NK-92 (cell line): Measurements from ENCODE around the gene E2F7.

Source experiments
- DNase-seq: peaks from one replicate; lab custom pipeline; 2025; ENCODE audit not compliant: unreplicated experiment; lab: John Stamatoyannopoulos, UW

Gene E2F7

DNA sequence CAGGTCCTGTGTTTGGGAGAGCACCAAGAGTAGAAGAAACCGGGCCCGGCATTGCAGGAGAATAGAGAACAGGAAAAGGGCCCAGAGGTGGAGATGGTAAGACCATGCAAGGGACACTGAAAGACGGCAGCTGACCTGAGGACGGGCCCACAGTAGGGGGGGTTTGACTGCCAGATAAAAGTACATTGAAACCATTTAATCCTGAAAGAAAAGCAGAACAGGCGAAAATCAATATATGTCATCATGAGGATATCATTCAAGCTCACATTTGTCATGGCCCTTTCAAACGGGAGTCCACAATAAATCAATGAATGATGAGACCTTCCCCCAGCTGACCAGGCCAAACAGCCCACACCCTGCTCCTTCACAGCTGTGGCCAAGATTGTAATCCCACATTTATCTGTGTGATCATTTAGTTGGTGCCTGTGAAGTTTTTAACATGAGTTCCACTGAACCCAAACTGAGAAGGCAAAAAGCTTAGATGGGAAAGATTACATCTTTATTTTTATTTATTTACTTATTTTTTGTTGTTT lies 39.5 kb downstream of the E2F7 start:
- DNase-seq: no peak

DNA sequence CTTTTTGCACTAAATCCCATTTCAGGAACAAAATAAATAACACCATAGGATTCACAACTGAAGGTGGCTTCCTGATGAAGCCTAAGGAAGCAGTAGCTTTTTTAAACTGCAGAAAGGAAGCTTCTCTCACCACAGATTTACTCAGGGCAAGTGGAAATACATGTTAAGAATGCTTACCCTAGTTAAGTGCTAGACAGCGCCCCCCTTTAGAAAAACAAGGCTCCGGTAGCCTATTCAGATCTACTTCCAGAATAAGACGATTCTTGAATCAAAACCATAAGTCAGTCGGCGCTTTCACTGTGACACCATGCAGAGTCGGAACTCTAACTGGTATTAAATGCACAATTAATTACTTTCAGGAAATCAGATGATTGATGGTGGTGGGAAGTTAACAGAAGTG lies 41.9 kb downstream of the E2F7 start:
- DNase-seq: no peak

DNA sequence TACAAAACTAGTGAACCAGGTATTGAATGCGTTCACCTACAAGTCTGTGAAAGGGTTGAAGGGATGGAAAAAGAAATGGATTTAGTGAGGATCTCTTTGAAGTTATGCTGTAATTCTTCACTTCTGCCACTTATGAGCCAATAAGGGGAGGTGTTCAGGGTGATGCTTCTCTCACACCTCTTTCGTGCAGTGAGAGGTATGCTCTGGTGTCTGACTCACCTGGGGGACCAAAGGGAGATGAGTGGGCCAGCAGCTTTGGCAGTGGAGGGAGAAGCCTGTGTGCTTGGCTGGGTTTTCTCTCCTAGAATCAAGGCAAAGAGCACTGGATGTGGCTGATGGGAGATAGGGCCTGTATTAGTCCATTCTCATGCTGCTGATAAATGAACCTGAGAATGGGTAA lies 45.4 kb downstream of the E2F7 start:
- DNase-seq: no peak

DNA sequence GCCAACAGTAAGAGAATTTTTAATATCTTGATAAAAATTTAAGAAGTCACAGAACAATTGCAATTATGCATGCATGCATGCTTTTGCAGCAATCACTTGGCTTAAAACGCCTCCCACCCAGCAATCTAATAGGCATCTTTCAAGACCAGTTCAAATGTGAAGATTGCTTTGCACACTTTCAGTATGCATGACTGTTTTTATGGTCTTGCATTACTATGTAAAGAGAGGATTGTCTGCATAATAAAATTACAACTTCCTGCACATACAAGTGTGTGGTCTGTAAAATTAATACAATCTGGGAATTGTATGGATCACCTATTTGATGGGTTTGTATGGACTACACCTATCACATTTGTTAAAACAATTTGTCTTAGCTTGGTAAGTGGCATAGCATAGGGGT lies 48.8 kb downstream of the E2F7 start:
- no peak for DNase-seq

DNA sequence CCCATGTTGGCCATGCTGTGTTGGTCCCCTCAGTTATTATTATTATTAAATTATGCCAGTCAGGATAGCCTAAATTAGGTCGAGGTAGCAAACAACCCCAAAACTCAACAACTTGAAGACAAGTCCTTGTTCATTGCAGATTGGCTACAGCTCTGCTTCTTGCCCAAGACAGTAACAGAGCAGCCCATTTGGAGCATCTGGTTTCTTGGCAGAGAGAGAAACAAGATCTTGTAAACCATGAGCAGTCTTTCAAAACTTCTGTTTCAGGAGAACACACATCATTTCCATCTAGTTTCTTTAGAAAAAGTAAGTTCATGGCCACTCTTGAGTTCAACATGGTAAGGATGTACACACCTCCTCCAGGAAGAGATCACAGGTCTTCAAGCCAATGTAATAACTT lies 52.3 kb downstream of the E2F7 start:
- DNase-seq: no peak

DNA sequence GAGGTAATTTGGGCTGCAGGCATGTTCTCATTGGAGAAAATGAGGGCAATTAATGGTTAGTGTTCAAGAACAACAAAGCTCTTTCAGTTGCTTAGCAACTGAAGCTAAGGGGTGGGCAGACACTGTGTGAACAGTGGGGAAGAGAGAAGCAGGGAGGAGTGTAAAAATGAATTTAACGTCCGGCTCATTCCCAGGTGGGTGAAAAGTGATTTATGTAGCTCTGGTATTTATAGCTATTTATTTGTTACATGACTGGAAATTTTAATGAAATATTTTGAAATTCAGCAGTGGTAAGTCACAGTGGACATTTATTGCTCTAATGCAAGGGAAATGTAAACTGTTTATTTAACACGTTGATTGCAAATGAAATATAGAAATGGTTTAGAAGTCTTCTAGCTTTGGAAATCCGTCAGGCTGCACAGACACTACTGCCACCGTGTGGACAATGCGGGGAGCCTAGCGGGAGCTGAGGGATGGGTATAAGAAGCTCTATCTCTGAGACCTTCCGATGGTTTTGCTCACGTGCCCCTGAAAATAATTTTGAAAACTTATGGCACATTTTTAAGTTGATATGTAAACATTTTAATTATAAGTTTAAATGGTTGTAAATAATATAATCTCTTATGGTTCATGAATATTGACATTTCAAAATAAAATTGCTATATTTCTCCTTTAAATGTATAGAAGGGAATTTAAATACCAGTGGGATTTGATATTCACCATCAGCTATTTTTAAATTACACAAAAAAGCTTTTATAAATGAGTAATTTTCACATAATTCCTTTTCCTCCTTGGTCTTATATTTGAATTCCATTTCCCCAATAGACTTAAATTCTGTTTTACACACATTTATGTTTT lies 54.4 kb downstream of the E2F7 start:
- DNase-seq: no peak

DNA sequence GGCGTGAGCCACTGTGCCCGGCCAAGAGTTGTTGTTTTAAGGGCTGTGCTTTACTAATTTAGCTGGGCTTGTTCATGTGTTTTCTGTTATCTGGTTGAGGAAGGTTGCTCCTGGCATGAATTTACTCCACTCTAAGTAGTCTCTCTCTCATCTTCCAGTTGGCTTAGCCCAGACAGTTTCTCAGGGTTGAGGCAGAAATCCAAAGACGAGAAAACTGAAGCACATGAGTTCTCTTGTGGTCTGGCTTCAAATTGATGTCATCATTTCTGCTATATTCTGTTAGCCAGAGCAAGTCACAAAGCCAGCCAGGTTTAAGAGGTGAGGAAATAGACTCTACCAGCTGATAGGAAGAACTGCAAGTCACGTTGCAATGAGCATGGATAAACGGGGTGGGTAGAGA lies 57.9 kb downstream of the E2F7 start:
- no peak for DNase-seq

DNA sequence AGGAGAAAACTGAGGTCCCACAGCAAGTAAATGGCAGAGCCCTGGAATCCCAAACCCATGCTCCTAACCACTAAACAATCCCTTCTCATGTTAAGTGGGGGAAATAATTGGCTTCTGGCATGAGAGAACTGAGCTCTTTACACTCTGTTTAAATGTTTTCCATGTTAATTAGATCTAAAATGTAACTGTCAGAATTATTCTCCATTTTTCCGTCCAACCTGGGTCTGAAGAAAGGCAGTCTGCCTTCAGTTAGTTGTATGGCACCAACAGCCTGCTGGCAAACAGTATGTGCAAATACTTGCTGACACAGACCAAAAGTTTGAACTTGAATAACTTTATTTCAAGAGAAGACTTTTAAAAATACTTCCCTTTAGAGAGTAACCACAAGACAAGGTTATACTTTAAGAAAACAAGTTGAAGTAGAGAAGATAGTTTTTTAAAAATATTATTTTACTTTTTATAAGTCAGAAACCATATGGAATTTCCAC lies 59.7 kb downstream of the E2F7 start:
- no peak for DNase-seq

DNA sequence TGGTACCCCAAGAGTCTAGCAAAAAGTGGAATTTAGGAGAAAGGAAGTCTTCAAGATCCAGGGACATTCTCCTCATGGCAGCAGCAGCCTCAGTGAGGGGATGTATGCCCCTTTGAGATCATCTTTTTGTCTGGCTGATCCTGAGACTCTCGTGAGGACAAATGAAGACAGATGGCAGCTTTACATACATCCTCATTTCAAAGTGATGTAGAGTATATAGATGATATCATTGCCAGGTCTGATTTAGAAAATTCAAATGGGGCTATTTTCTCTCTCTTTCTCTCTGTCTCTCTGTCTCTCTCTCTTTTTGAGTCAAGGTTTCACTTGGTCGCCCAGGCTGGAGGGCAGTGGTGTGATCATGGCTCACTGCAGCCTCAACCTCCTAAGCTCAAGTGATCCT lies 61.5 kb downstream of the E2F7 start:
- DNase-seq: no peak

DNA sequence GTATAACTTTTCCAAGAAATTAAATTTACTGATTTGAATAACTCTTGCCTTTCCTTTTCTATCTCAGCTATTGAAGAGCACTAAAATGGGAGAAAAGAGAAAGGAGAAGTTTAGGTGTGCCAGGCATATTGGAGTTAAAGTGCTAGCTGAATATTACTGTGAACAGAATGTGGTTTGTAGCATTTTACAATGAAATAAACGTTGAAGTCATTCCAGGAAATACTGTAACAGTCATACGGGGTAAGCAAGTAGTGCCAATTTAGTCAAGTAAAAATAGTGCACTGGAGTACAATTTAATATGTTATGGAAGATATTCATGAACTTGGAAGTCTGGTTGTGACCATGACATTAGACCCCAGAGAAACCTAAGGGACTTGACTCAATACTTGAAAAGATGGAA lies 62.1 kb downstream of the E2F7 start:
- DNase-seq: no peak

DNA sequence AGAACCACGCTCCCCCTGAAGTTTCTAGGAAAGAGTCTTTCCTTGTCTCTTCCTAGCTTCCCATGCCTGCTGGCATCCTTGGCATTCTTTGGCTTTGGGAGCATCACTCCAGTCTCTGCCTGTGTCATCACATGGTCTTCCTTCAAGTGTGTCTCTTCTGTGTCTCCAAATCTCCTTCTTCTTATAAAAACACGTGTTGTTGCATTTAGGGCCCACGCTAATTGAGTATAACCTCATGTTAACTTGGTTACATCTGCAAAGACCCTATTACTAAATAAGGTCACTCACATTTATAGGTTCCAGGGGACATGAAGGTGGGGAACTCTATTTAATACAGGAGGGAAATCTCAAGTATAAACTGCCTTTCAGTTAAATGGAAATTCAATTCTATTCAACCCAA lies 63.0 kb downstream of the E2F7 start:
- no peak for DNase-seq

DNA sequence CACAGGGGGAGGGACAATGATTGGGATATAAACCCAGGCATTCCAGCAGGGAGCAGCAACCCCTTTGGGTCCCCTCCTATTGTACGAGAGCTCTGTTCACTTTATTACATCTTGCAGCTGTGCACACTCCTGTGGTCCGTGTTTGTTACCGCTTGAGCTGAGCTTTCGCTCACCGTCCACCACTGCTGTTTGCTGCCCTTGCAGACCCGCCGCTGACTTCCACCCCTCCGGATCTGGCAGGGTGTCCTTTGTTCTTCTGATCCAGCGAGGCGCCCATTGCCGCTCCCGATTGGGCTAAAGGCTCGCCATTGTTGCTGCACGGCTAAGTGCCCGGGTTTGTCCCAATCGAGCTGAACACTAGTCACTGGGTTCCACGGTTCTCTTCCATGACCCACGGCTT lies 64.1 kb downstream of the E2F7 start:
- DNase-seq: no peak

DNA sequence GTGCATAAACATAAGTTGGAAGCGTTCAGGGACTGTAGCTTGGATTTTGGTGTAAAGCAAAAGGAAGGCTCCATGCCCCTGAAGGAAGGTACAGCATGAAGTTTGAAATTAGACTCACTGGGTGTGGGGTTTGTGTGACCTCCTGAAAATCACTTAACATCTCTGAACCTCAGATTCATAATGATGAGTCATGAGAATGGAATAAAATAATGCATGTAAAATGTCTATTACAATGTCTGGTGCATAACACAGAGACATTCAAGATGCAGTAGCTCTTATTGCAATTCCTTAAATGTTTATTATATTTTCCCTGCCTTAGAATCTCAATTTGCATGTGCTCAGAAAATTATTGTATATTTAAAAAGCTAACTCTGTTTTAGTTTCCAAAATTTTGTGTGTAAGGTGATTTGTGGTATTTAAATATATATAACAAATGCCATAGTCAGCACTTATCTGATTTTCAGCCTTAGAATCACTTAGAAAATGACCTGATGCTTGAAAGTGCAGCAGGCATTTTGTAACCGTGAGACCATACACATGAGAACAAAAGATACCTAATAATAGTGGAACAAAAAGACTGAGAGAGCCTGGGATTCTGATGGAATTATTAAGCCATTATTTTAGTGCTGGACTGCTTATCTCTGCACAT lies 66.3 kb downstream of the E2F7 start:
- DNase-seq: no peak

DNA sequence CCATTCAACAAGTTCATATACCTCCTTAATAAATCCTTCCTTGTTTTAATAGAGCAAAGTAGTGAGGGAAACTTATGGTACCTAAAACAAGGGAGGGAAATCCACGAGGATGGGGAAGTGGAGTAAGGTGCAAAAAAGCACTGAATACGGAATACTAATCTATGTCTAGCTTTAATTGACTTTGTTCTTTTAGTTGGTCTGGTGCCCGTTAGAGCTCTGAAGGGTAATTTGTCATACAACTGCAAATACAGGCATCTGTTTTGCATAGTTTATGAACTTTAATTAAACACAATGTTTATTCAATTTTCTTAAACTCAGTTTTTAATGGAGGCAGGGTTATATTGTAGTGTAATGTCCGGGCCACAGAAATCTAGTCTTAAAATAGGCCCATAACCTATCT lies 67.0 kb downstream of the E2F7 start:
- no peak for DNase-seq

DNA sequence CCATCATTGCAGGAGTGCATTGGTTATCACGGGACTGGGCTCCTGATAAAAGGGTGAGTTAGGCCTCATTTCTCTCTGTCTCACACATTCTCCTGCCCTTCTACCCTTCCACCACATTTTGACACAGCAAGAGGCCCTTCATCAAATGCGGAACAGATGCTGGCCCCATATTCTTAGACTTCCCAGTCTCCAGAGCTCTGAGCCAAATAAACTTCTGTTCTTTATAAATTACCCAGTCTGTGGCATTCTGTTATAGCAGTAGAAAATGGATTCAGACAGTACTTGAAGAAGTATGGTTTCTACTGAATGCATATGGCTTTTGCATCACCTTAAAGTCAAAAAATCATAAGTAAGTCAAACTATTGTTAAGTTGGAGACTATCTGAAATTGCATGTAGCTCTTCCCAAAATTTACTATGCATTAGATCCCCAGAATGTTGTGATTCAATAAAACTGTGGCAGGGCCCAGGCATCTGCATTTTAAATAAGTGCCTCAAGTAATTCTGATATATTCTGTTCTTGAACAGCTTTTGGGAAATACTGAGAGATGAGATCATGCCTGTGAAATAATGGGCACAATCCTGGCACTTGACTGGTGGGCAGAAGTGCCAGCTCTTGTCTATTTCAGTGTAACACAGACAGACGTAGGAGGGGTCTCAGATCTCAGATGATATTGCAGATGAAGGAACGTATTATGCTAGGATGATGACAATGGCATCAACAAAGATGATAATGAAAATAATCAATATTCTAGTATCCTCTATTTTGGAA lies 68.2 kb downstream of the E2F7 start:
- DNase-seq: no peak

DNA sequence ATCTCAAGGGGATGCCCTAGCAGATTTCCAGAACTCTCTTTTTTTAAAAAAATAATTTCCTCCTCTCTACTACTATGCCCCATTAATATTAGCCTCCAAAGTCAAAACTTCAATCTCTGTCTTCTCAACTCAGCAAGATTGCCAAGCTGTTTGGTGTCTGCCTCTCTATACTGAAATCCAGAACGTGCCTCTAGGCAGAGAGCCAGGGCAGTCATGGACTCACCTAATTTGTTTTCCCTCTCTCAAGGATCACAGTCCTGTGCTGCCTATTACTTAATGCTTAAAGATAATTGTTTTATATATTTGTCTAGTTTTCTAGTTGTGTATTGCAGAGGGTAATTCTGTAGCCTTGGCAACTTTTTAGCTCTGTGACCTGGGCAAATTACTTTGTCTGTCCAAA lies 74.7 kb downstream of the E2F7 start:
- DNase-seq: no peak

DNA sequence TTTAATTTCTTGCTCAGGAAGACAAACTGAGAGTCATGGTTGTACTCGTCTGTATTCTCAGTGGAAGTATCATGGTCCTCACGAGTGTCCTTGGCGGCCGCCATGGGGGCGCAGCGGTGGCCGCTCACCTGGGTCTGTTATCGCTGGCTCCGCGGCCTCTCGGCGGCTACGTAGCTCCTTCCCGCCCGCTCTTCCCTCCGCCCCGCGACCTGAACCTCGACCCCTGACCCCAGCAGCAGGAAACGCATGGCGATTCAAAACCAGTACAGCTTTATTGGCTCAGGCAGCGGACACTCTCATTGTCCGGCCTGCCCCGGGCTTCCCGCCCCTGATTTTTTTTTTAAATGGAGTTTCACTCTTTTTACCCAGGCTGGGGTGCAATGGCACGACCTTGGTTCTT lies 80.8 kb downstream of the E2F7 start:
- DNase-seq: no peak

DNA sequence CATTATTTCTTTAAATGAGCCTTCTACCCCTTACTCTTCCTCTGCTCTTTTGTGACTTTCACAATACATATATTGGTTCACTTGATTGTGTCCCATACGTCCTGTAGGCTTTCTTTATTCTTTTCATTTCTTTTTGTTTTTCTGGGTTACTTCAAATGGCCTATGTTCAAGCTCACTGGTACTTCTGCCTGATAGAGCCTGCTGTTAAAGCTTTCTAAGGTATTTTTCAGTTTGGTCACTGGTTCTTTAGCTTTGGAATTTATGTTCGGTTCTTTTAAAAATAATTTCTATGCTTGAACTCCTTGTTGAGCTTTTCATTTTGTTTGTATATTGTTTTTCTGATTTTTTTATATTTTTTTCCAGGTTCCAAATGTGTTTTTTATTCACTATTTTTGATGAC lies 81.9 kb downstream of the E2F7 start:
- no peak for DNase-seq

DNA sequence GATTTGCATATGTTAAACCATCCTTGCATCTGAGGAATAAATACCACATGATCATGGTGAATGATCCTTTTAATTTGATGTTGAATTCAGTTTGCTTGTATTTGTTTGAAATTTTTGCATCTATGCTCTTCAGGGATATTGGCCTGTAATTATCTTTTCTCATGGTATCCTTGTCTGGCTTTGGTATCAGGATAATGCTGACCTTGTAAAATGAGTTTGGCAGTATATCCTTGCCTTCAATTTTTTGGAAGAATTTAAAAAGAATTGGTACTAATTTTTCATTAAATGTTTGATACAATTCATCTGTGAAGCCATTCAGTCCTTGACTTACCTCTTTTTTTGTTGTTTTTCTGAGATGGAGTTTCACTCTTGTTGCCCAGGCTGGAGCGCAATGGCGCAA lies 85.2 kb downstream of the E2F7 start:
- no peak for DNase-seq

DNA sequence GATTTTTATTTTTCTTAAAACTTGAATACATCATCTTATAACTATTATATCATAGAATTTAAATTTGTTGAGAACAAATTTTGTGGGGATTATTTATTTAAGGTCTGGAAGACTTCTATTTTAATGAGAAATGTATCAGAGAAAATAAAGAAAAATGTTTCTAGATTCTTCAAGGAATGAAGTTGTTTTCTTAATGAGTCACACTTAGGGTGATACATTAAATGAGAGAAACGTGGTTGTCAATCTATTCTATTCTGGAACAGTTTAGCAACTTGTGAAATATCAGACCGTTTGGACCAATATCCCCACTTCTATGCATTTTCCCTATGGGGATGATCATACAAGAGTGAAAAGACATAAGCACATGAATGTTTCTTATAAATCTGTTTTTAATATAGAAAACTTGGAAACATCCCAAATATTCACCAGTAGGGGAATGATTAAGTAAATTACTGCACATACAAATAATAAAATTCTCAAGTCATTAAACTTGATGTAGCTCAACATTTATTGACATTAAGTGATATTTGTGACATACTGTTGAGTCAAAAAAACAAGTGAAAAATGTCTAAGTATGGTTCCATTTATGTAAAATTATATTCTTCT lies 88.5 kb downstream of the E2F7 start:
- DNase-seq: no peak
